GM18907 (cell line): ENCODE measurements around the gene BSPRY.
A peak's percentile ranks its signal among the peaks of the same experiment; 100 is the strongest.

Experiments
- ATAC-seq: cut with Tn5 transposase; IDR thresholded peaks from one replicate; pipeline ENCODE4 v1.9.1; 2021; ENCODE audit warnings: mild to moderate bottlenecking, moderate library complexity; ENCODE audit not compliant: unreplicated experiment

The BSPRY gene

DNA sequence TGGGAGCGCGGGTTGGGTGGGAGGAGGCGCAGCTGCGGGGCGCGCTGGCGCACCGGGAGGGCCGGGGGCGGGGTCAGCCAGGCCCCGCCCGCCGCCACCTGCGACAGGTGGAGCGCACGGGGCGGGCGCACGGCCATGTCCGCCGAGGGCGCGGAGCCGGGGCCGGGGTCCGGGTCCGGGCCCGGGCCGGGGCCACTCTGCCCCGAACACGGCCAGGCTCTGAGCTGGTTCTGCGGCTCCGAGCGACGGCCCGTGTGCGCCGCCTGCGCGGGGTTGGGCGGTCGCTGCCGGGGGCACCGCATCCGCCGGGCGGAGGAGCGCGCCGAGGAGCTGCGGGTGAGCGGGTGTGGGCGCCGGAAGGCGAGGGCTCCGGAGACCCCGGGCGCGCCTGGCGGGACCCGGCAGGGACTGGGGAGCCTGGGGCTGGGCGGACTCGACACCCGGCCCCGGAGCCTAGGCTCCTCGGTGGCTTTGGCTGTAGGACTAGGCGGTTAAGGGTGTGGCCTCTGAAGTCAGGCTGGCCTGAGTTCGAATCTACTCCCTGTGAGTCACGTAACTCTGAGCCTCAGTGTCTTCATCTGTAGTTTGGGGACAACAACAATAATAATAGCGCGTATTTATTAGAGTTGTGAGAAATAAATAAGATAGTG lies at the start of gene BSPRY:
BSPRY (plus strand) TSS at position 97 of the 650 bp plus-strand sequence; CDS start at position 136, 39 bp downstream.
- peak; percentile 42 for ATAC-seq

DNA sequence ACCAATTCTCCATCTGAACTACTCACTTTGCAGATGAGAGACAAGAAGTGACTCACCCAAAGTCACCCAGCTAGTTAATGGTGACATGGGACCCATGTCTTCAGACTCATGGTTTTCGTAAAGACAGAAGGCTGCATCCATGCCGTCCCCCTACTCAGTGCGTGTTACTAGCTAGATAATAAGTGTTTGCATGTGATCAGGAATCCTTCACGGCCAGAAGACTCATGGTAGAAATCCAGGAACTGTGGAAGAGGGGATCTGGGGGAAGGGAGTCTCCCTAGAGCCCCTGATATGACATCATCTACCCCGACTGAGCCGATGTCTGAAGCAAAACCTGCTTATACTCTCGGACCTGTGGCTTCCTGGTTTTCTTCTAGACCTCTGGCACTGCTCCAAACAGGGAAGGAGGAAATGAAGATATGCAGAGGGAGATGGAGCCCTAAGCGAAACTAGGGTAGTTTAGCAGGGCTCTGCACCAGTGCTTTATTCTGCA lies 49.5 kb upstream of the BSPRY start:
- no peak for ATAC-seq

DNA sequence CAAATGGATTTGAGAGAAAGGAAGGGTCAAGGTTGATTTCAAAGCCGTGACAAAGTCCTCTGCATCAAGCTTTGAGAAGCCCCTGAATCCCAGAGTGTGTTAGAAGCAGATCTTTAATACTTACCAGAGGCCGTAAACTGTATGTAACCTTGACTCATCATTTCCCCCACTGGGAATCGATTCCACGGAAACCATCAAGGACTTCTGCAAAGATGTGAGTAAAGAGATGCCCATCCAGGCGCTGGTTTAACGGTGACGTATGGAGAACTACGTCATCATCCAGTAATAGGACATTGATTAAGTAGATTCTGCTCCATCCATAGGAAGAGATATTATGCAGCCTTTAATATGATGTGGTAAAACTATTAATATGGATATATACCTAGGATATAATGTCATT lies 47.8 kb upstream of the BSPRY start:
- no peak for ATAC-seq

DNA sequence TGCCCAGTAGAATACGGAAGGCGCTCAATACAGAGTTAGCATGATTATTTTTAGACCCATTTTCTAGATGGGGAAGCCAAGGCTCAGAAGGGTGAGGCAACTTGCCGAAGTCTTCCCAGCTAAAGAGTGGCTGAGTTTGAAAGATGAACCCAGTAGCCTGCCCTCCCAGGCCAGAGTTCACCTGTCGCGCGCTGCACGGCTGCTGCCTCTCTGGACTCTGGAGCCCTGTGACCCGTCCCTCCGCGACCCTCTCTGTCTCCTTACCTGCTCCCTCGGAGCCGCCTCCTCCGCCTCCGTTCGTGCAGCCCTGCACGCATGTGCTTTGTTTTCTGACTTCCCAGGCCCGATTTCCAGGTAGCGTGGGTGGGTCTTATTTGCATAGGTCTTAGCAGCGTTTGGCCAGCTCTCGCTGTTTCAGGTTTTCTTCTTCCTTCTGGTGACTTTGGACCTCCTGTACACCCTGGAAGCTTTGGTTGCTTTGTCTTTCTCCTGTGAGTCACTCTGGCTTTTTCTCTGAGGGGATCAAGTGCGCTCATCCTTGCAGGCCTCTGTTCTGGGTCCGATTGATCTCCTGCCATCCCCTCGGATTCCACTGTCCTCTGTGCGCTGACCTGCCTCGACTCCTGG lies 46.4 kb upstream of the BSPRY start, which contains the start of gene RNF183:
RNF183 (minus strand) TSS at position 585 of the 627 bp plus-strand sequence. CDS start 5,192 bp downstream, outside the sequence.
- ATAC-seq, result no peak

DNA sequence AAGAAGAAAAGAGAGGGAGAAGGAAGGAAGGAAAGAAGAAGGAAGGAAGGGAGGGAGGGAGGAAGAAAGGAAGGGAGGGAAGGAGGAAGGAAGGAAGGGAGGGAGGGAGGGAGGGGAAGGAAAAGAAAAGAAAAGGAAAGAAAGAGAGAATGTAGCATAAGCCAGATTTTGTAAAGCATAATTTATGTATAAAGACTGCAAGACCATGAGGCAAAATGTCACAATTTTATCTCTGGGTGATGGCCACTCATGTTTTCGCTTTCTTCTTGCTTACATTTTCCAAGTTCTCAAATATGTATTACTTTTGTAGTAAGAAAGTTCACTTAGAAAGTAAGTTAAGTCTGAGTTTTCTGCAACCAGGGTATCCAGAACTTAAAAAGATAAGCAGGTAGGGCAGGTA lies 42.8 kb upstream of the BSPRY start:
- ATAC-seq, result no peak

DNA sequence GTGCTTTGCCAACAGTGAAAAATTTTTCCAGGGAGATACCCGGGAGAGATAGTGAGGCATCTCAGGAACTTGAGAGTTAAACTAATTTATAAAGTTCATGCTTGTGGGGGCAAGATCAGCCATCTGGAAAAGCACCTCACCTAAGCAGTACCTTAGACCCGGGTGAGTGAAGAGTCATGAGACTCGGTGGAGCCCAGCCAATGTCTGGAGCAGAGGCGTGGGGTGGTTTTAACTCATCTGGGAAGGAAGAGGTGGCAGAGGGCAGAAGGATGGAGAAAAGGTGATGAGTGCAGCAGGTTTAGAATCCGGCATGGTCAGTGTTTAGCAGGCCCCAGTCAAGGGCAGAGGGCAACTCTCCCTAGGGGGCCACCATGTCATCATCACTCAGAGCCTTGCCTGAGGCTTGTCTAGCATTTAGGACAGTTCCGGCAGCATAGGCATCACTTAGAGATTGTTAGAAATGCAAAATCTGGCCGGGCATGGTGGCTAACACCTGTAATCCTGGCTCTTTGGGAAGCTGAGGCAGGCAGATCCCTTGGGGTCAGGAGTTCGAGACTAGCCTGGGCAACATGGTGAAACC lies 41.9 kb upstream of the BSPRY start:
- no peak for ATAC-seq

DNA sequence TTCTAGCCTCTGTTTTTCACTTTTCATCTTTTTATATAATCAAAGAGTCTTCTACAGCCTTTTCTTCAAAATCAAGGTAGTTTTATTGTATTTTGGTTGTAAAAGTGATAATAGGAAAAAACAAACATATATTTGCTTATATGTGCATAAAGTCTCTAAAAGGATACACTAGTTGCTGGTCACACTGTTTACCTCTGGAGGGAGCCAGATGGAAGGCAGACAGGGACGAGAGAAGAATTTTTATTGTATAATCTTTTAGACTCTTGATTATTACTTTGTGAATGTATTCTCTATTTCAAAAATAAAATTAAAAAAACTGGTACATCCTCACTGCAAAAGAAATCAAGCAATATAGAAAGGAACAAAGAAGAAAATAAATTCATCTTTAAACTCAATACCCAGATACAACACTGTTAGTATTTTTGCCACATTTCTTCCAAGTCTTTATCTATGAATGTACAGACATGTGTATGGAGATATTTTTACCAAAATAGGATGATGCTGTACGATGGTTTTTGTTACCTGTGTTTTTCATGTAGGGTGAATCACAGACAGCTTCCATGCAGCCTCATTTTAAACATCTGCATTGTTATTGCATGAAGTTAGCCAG lies 40.0 kb upstream of the BSPRY start:
- no peak for ATAC-seq

DNA sequence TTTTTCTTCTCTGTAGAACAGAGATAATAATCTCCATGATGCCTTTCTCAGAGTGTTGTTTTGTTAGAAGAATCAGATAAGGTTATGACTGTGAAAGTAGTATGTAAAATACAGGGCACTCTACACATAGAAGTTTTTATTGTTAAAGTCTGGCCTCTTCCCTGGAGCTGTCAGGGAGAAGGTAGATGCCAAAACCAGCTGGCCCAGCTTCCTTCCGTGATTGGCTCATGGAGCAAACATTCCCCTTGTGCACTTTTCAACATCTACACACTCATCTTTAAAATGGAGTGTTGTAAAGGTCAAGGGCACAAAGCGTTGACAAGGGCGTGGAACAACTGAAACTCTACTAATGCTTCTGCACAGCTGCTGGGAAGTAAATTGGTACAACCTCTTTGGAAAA lies 38.8 kb upstream of the BSPRY start:
- no peak for ATAC-seq

DNA sequence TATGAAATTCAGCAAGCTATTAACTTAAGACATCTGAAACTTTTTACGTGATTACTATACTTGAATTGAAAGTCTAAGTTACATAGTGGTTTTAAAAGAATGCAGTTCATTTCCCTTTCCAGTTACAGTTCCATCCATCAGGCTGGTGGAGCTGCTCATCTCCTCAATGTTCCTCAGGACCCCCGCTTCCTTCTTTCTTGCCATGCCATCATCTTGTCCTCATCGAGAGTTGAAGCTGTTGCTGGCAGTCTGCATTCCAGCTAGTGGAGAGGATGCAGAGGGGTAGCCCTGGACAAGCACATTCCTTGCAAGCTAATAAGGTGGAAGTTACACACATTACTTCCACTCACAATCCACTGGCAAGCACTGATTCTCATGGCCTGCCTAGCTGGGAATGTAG lies 37.4 kb upstream of the BSPRY start:
- no peak for ATAC-seq

DNA sequence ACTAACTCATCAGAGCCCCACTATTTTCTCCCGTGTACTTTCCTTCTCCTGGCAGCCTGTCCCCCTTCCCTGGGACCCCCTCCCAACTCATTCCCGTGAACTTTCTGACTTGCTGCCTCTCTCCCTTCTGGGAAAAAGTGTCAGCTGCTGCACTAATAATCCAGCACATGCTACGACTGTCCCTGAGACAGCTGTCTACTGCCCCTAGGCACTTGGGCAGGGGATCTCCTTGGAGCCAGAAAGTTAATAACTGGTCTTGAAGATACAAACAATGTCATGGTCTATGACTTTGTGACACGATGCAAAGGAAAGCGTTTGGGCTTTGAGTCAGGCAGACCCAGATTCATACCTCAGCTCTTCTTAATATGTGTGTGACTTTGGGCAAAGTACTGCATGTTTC lies 36.1 kb upstream of the BSPRY start:
- ATAC-seq, result no peak

DNA sequence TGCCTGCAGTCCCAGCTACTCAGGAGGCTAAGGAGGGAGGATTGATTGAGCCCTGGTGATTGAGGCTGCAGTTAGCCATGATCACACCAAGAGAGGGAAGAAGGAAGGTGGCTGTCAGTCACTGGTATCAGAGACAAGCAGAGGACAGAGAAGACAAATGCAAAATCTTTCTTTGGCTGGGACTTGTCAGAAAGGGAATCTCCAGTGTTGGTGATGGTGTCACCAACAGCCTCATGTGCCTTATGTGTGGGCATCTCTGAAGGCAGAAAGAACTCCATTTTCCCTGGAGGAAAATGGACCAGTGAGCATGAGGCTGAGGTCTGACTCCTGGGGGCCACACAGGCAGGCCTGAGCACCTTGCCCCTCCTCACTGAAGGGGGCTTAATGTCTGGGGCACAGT lies 34.1 kb upstream of the BSPRY start:
- no peak for ATAC-seq

DNA sequence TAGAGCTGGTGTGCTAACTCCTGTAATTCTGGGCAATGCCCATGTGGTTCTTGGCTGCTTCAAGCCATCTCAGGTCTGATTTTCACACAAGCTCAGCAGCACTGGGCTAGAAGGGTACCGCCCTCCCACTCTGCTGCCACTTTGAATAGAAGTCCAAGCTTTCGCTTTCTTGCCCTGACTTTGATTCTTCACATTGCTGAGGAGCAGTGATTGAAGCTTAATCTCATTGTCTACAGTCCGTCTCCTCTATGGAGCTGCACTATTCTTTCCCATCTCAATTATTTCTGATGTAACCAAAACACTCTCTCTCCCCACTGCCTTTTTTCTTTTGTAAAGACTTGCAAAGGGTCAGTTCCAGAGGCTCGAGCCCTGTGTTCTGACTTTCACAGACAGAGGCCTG lies 33.3 kb upstream of the BSPRY start:
- ATAC-seq, result no peak

DNA sequence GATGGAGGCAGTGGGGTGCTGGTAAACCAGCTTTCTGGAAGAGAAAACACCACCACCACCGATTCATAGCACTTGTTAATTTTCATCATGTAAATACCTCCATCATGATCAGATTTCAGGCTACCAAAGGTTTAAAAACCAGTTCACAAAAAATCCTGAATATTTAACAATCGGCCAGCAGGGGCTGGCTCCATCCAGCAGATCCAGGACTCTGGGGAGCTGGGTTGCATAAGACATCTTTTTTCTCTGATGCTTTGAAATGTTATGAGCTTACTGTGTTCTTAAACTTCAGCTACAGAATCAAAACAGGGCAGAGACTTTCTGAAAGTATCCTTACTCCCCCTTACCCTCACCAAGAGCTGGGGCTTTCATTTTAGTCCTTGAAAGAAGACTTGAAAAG lies 31.6 kb upstream of the BSPRY start:
- ATAC-seq, result no peak

DNA sequence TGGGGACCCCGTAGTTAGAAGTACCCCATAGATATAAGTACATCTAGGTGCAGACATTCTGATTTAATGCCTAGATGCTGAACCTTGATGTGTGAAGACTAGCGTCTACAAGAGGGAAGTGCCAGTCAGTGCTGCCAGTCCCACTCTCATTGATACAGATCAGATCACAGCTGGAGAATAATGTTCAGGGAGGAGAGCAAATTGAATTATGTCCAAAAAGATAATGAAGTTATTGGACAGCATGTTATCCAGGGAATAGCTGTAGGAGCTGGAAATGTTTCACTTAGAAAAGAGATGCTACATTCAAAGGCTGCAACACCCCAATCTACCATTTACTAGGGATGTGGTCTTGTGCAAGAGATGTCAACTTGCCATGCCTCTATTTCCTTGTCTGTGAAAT lies 30.3 kb upstream of the BSPRY start:
- ATAC-seq, result no peak

DNA sequence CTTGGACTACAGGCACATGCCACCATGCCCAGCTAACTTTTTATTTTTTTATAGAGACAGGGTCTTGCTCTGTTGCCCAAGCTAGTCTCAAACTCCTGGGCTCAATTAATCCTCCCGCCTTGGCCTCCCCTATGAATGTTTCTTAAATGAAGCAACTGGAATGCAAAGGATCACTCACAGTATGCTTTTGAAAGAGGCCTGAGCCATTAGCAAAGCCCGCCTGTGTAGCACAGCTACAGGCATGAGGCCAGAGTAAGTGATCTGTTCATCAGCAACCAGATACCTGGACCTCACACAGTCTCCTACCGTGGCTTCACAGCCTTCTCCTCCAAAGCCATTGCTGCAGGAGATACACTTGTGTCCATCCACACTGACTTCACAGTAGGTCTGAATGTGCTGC lies 29.3 kb upstream of the BSPRY start:
- no peak for ATAC-seq

DNA sequence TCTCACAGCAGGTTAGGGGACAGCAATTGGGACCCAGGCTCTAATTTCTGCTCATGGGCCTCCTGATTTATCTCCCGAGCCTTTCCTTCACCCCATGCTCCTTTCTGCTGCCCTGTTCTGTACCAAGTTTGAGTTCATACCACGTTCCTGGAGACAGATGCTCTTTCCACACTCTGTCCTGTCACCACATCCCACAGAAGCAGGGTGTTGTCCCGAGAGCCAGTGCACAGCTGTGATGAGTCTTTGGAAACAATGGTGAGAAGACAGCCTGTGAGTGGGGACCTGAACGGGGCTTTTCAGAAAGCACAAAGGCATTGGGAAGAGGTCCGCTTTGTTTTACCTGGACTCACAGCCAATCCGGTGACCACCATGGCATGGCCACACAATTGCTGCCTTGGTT lies 26.7 kb upstream of the BSPRY start:
- ATAC-seq, result no peak

DNA sequence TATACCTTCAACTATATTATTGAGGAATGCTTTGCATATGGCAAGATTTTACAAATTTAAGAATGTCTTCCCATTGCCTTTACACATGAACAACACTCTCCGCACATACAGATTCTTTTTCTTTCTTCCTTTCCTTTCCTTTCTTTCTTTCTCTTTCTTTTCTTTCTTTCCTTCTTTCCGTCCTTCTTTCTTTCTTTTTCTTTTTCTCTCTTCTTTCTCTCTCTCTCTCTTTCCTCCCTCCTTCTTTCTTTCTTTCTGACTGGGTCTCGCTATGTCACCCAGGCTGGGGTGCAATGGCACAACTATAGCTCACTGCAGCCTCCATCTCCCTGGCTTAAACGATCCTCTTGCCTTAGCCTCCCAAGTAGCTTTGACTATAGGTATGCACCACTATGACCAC lies 23.1 kb upstream of the BSPRY start:
- ATAC-seq, result no peak

DNA sequence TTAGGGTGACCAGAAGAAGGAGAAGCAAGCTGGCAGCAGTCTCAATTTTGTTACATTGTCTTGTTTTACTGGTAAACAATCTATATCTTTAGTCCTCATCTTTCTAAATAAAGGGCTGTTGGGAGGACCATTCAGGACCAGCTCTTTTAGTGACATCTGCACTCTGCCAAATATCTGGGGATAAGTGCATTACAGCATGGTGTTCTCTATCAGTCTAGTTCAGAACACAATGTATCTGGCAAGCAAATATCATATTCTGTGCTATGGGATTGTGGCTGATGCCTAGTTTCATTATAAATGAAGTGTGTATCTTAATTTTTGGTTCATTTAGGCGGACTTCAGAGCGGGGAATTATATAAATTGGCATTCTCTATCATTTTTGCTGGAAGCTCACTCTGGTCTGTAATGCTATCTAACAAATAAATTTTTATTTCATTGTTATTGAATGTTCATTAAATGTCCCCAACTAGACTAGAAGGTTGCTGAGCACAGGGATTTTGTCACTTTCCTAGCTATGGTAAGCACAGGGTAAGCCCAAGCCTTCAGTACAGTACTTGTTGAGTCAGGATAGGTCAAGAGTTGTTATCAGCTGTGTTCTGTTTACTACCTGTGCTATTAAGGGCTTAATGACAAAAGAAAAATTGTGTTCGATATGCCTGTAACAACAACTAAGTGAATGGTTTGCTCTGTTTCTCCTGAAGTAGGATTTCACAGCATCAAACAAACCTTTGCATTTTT lies 21.1 kb upstream of the BSPRY start:
- no peak for ATAC-seq

DNA sequence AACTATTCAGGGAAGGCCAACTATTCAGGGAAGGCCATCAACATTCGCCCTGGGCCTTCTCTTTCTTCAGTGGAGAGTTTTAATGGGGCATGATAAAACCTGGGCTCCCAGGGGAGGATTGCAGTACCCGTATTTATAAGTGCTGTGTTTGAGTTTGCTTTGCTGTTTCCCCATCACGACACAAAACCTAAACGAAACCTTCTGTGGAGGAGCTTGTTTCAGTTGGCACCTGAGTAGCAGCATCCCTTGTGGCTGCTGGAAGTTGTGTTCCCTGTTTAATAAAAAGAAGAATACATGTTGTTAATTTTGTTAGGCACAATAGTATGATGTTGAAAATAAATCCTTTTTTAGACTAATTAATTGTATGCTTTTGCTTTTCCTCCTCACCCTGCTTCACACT lies 17.6 kb upstream of the BSPRY start:
- ATAC-seq, result no peak

DNA sequence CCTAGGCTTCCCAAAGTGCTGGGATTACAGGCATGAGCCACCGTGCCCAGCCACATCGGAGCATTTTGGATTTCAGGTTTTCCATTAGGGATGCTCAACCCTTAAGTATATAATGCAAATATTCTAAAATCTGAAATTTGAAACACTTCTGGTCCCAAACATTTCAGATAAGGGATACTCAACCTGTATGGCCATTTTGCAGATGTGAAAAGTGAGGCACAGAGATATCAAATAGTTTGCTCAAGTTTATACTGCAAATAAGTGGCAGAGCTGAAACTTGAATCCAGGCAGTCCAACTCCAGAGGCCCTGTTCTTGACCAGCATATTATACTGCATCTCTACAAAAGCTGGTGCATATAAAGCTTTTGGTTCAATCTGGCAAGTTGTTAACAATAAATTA lies 11.6 kb upstream of the BSPRY start:
- no peak for ATAC-seq

DNA sequence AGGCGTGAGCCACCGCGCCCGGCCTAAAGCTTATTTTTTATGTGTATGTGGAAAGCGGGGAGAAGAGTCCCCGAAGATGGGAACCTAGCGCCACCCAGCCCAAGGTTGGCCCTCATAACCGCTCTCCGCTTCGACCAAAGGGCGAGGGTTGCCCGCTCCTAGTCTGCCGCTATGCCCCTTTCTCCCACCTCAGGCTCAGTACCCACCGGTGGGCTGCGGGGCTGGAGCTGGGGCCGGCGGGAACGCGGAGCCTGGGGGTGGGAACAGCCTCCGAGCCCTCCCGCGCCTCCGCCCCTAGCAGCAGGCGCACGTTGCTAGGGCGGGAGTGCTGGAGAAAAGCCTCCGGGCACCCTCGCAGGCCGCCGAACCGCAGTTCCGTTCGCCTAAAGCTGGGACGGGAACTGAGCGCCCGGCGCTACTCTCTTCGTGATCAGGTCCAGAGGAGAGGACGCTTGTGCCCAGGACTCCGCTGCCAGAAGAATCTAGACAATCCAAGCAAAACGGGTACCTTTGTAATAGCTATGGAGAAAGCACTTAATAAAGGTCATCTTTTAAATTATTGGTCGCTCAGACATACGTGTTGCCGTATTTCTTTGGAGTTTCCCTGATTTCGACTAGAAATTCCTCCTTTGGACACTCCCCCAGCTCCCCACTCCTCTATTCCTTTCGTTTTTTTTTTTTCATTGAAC lies 9.2 kb upstream of the BSPRY start, which contains the start of gene WDR31:
WDR31 (minus strand) TSS at position 265 of the 689 bp plus-strand sequence. CDS start 8,253 bp downstream, outside the sequence.
- peak; percentile 98 for ATAC-seq
